A549 (cell line): ENCODE results near the gene CEP63. TPM values are rescaled to one million over a fixed set of nuclear protein-coding genes. Genes with fewer than 3 reads are reported as not detected.

Experiments used
- ATAC-seq, 2 experiments: fragments of 200-7000 bp in 1 of 2; fragments of >200 bp in 1 of 2; cut with Nextera tagmentation in 1 of 2; cut with Tn5 transposase in 1 of 2; 3 replicates each; pipeline versions ENCODE4 v1.8.0 to v1.9.1; 2018 to 2020; ENCODE audit warnings: mild to moderate bottlenecking in 1 of 2, moderate library complexity in 1 of 2
- CTCF ChIA-PET: fragments of 300-600 bp; sonication (Branson Sonifier 250); formaldehyde crosslinking; extraction: SDS; loops from one replicate; lab custom pipeline; 2021; ENCODE audit warnings: antibody characterized with exemption, inconsistent platforms; lab: Yijun Ruan, JAX
- POLR2A ChIA-PET: fragments of 350-600 bp; formaldehyde crosslinking; extraction: SDS; loops from one replicate; lab custom pipeline; 2021; ENCODE audit warnings: antibody characterized with exemption, inconsistent platforms; lab: Yijun Ruan, JAX
- DNase-seq, 2 experiments: peaks; one replicate each; pipeline versions ENCODE4 v3.0.0 to v3.0.0-alpha.2; 2011 to 2016; ENCODE audit warnings: low read depth in 1 of 2, low spot score in 1 of 2
- FAIRE-seq: peaks from 2 replicates; lab custom pipeline; 2011; peaks lifted over from hg19 to GRCh38; lab: Jason Lieb, UNC
- H3K27ac ChIP-seq, 2 experiments: fragments of >200 bp; sonication (Bioruptor Twin); formaldehyde crosslinking; 3 replicates each; pipeline ENCODE4 v1.5.1; 2016 to 2017
- H3K4me1 ChIP-seq: fragments of >200 bp; sonication (Bioruptor Twin); formaldehyde crosslinking; 3 replicates; pipeline ENCODE4 v1.6.1; 2016
- H3K4me2 ChIP-seq: fragments of >200 bp; sonication (Bioruptor Twin); formaldehyde crosslinking; 3 replicates; pipeline ENCODE4 v1.6.1; 2016
- H3K4me3 ChIP-seq: fragments of >200 bp; sonication (Bioruptor Twin); formaldehyde crosslinking; 3 replicates; pipeline ENCODE4 v1.5.1; 2016
- H3K9me3 ChIP-seq: fragments of >200 bp; sonication (Bioruptor Twin); formaldehyde crosslinking; 3 replicates; pipeline ENCODE4 v1.6.1; 2016
- ATOH8 ChIP-seq: fragments of 250-450 bp; sonication (Bioruptor Pico); IDR thresholded peaks from 2 replicates; pipeline ENCODE4 v1.5.0; 2020; ENCODE audit warnings: low read depth, mild to moderate bottlenecking, moderate library complexity
- BCL3 ChIP-seq: fragments of >200 bp; sonication (Bioruptor Twin); formaldehyde crosslinking; IDR thresholded peaks from 3 replicates; pipeline ENCODE4 v1.6.1; 2016
- CBX2 ChIP-seq: fragments of 200-600 bp; sonication (generic); IDR thresholded peaks from 2 replicates; pipeline ENCODE4 v1.6.1; 2016; ENCODE audit warnings: low read depth, mild to moderate bottlenecking, borderline replicate concordance
- CBX8 ChIP-seq: fragments of 200-600 bp; sonication (generic); IDR thresholded peaks from 2 replicates; pipeline ENCODE4 v1.6.1; 2016
- CHD4 ChIP-seq: fragments of 200-600 bp; sonication (generic); IDR thresholded peaks from 2 replicates; pipeline ENCODE4 v1.6.1; 2016; ENCODE audit warnings: antibody characterized with exemption, mild to moderate bottlenecking, borderline replicate concordance
- CTCF ChIP-seq: fragments of >200 bp; sonication (Bioruptor Twin); formaldehyde crosslinking; IDR thresholded peaks from 3 replicates; pipeline ENCODE4 v1.5.1; 2016
- EHF ChIP-seq: fragments of 250-450 bp; sonication (Bioruptor Pico); IDR thresholded peaks from 2 replicates; pipeline ENCODE4 v1.5.0; 2020; ENCODE audit warnings: mild to moderate bottlenecking
- EP300 ChIP-seq, 2 experiments: fragments of >200 bp; sonication (Bioruptor Twin); formaldehyde crosslinking; IDR thresholded peaks; 2 replicates in 1 of 2; 3 replicates in 1 of 2; pipeline ENCODE4 v1.6.1; 2016 to 2017
- FOSL2 ChIP-seq, 2 experiments: fragments of 450-650 bp in 1 of 2; fragments of >200 bp in 1 of 2; sonication (Bioruptor Twin) in 1 of 2; formaldehyde crosslinking; IDR thresholded peaks; 2 replicates each; pipeline versions ENCODE4 v1.5.0 to v1.6.1; 2016 to 2020; ENCODE audit warnings: mild to moderate bottlenecking in 1 of 2, moderate library complexity in 1 of 2
- FOXS1 ChIP-seq: fragments of 250-450 bp; sonication (Bioruptor Pico); IDR thresholded peaks from 2 replicates; pipeline ENCODE4 v1.5.0; 2020; ENCODE audit warnings: mild to moderate bottlenecking, moderate library complexity
- GATA3 ChIP-seq: IDR thresholded peaks from 2 replicates; pipeline ENCODE4 v1.6.1; 2012; ENCODE audit warnings: borderline replicate concordance
- HES2 ChIP-seq: fragments of >200 bp; sonication (Bioruptor Twin); formaldehyde crosslinking; IDR thresholded peaks from 2 replicates; pipeline ENCODE4 v1.6.1; 2016
- HOXA7 ChIP-seq: fragments of 250-450 bp; sonication (Bioruptor Pico); IDR thresholded peaks from 2 replicates; pipeline ENCODE4 v1.5.0; 2020; ENCODE audit warnings: mild to moderate bottlenecking, moderate library complexity
- HOXB13 ChIP-seq: fragments of 250-450 bp; sonication (Bioruptor Pico); IDR thresholded peaks from 2 replicates; pipeline ENCODE4 v1.5.0; 2020; ENCODE audit warnings: low read depth, mild to moderate bottlenecking, moderate library complexity
- JUNB ChIP-seq: fragments of >200 bp; sonication (Bioruptor Twin); formaldehyde crosslinking; IDR thresholded peaks from 2 replicates; pipeline ENCODE4 v1.6.1; 2016
- MAX ChIP-seq: IDR thresholded peaks from 2 replicates; pipeline ENCODE4 v1.6.1; 2012
- MYC ChIP-seq: IDR thresholded peaks from 2 replicates; pipeline ENCODE4 v1.6.1; 2012; ENCODE audit warnings: mild to moderate bottlenecking, inconsistent platforms, low read length, improper control_type of control experiment, borderline replicate concordance
- NFE2L2 ChIP-seq: fragments of 150-350 bp; conservative IDR thresholded peaks from 2 replicates; pipeline ENCODE4 v1.6.1; 2014; ENCODE audit warnings: low read length
- NR3C1 ChIP-seq: fragments of >200 bp; sonication (Bioruptor Twin); formaldehyde crosslinking; IDR thresholded peaks from 3 replicates; pipeline ENCODE4 v1.6.1; 2017
- PHF8 ChIP-seq: fragments of 200-600 bp; sonication (generic); IDR thresholded peaks from 2 replicates; pipeline ENCODE4 v1.6.1; 2016; ENCODE audit warnings: low read depth, mild to moderate bottlenecking, antibody characterized with exemption, moderate library complexity, borderline replicate concordance
- POLR2A ChIP-seq: IDR thresholded peaks from 2 replicates; pipeline ENCODE4 v1.6.1; 2012; ENCODE audit warnings: mild to moderate bottlenecking, low read length
- RARB ChIP-seq: fragments of 250-450 bp; sonication (Bioruptor Pico); IDR thresholded peaks from 2 replicates; pipeline ENCODE4 v1.8.0; 2021; ENCODE audit warnings: mild to moderate bottlenecking, moderate library complexity
- RFX5 ChIP-seq: fragments of 450-650 bp; IDR thresholded peaks from 2 replicates; pipeline ENCODE4 v1.7.1; 2014; ENCODE audit warnings: antibody characterized with exemption, mild to moderate bottlenecking, moderate library complexity
- ZC3H11A ChIP-seq: fragments of 450-650 bp; IDR thresholded peaks from 2 replicates; pipeline ENCODE4 v1.6.1; 2014; ENCODE audit warnings: antibody characterized with exemption, mild to moderate bottlenecking
- WGBS: methylation state at CpG from one replicate; pipeline ENCODE4 v1.1.6; 2017; ENCODE audit errors: missing lambda C conversion rate; 5-methylcytosine and 5-hydroxymethylcytosine counted together
- polyA plus RNA-seq, 4 experiments: library from polyadenylated mRNA; depleted of rRNA in 3 of 4; stranded (reverse); fragments of >200 nt; fragmentation: RNase III in 1 of 4; extraction: RNeasy Plus Mini Kit Qiagen cat#74134 plus additional on column Dnase treatment in 1 of 4; gene quantifications; 2 replicates in 3 of 4; 3 replicates in 1 of 4; pipeline ENCODE4 v1.2.3, GENCODE V29; 2011 to 2017

CEP63 gene
- polyA plus RNA-seq, 2 of the 4 experiments (the other 2 are of a cell fraction), result 17.4 to 24.0 TPM

- WGBS, result 72% methylated on average over 5 of the region's 5 CpGs
- H3K27ac ChIP-seq, result no peak overlapping the region
- DNase-seq (no peak), FAIRE-seq (no peak), ATAC-seq (no peak)
- POLR2A ChIA-PET, result no interaction called here
- H3K4me1 ChIP-seq, result no peaks in the 10 kb centered on the region
- no peak overlapping the region for H3K4me2 ChIP-seq
- H3K4me3 ChIP-seq, result no peak overlapping the region
- CTCF ChIA-PET, result interaction anchor here (1.2 to 1.4 kb wide), 2 partner anchors 187 to 283 kb away, joined by 3 to 4 read pairs; no protein-coding TSS in a partner anchor
- TF ChIP-seq CTCF, result no peak
- no peak for TF ChIP-seq CBX8
- no peak for TF ChIP-seq HOXB13 (CRISPR knock-in tag)
- no peak for TF ChIP-seq NR3C1
- TF ChIP-seq MYC, result no peak
- no peak for TF ChIP-seq GATA3
- no peak for TF ChIP-seq BCL3
- TF ChIP-seq RFX5, result no peak
- no peak for TF ChIP-seq FOXS1 (CRISPR knock-in tag)
- no peak for TF ChIP-seq HES2
- TF ChIP-seq MAX, result no peak
- no peak for TF ChIP-seq FOSL2 (IDR thresholded peaks at IDR 0.05)
- TF ChIP-seq FOSL2 (CRISPR knock-in tag; IDR thresholded peaks at IDR 0.05), result no peak
- TF ChIP-seq HOXA7 (CRISPR knock-in tag), result no peak
- TF ChIP-seq ATOH8 (CRISPR knock-in tag), result no peak
- no peak for TF ChIP-seq NFE2L2
- TF ChIP-seq POLR2A, result no peak
- no peak for TF ChIP-seq JUNB
- no peak for TF ChIP-seq CBX2
- no peak for TF ChIP-seq EP300 (IDR thresholded peaks at IDR 0.05)
- H3K9me3 ChIP-seq, result no peaks in the 10 kb centered on the region
Measured at GRCh38 chr3:134494495-134494894, 8.6 kb downstream of the CEP63 start.

- FAIRE-seq, result no peak
- TF ChIP-seq EHF (CRISPR knock-in tag), result no peak
- no peak for TF ChIP-seq FOXS1 (CRISPR knock-in tag)
- TF ChIP-seq ZC3H11A, result no peak
- TF ChIP-seq ATOH8 (CRISPR knock-in tag), result no peak
- no peak for TF ChIP-seq RARB (CRISPR knock-in tag)
- no peak for TF ChIP-seq CHD4
- TF ChIP-seq PHF8, result no peak
- TF ChIP-seq, all 56 proteins: peak for 0
- Histone ChIP-seq H3K4me1 (no peaks in the 10 kb centered on the region), H3K9me3 (no peaks in the 10 kb centered on the region), H3K4me2 (no peak overlapping the region), H3K27ac (no peak overlapping the region), H3K4me3 (no peak overlapping the region)
- POLR2A ChIA-PET, result no interaction called here
- no peak for DNase-seq
- CTCF ChIA-PET, result interaction anchor here (1.2 kb wide), 1 partner anchor 285 kb away, joined by 3 read pairs; no protein-coding TSS in a partner anchor
- ATAC-seq, result no peak
Measured at GRCh38 chr3:134495980-134496379, 10.1 kb downstream of the CEP63 start.
